HG03342 (cell line): Measurements from ENCODE around the gene PVALEF.

Experiments
- ATAC-seq: cut with Tn5 transposase; IDR thresholded peaks from one replicate; pipeline ENCODE4 v1.9.1; 2021; ENCODE audit warnings: mild to moderate bottlenecking, moderate library complexity; ENCODE audit not compliant: unreplicated experiment

Gene PVALEF

GRCh38 chr17:81160747-81161453 lies 4.4 kb upstream of the PVALEF start:
- no peak for ATAC-seq

GRCh38 chr17:81161536-81161935 lies 3.8 kb upstream of the PVALEF start:
- no peak for ATAC-seq

- no peak for ATAC-seq
Measured at GRCh38 chr17:81161972-81162371, 3.3 kb upstream of the PVALEF start.

DNA sequence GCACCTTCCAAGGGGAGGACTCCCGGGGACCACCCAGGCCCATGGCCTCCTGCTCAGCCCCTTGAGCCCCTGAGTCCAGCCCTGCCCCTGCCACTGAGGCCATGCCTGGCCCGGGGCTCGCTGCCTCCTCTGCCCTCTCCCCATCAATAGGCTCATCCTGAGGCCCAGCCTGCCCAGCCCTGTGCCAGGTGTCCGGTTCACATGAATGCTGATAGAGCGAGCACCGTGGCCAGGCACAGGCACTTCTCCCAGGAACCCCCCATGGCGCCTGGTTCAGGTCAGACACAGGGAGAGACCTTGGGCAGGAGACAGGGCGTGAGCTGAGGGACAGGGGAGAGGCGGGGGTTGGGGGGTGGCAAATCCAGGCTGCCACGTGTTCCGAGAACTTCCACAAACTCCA lies 2.8 kb upstream of the PVALEF start:
- ATAC-seq, result no peak

GRCh38 chr17:81163051-81163695 lies 2.1 kb upstream of the PVALEF start:
- no peak for ATAC-seq

GRCh38 chr17:81163703-81164370 lies 1.5 kb upstream of the PVALEF start:
- ATAC-seq, result no peak

DNA sequence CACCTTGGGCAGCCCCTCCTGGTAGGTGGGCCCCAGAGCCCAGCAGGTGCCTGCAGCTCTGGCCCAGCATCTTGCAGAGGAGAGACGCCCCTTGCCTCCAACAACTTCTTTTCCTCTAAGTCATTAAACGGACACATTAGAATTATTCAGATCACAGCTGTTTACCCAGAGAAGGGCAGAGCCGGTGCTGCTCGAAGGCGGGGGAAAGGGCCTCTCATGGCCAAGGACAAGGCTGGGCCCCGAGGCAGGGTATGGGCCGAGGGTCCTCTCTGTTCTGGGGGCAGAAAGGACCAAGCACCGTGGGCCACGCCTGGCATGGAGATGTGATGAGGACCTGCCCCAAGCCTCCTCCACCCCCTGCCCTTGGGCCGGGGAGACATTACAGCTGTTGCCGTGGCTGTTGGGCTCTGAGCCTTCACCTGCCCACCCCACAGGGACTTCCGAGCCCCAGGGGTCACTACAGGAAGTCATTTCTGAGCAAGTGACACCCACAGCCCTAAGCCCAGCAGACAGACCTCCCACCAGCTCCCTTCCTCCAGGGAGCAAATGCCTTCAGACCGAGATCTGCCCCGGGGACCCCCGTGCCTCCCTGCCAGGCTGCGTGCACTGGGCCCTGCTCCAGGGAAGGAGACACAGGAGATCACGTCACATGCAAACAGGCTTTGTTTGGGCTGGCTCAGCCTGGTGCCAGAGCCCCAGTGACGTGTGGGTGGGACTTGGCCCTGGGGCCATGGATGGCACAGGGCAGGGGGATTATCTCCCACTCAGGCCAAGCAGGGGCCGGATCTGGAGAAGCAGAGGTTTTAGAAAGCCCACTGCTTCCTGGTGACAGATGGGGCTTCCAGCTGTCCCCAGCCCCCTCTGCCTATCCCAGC lies 699 bp upstream of the PVALEF start:
- ATAC-seq, result no peak

DNA sequence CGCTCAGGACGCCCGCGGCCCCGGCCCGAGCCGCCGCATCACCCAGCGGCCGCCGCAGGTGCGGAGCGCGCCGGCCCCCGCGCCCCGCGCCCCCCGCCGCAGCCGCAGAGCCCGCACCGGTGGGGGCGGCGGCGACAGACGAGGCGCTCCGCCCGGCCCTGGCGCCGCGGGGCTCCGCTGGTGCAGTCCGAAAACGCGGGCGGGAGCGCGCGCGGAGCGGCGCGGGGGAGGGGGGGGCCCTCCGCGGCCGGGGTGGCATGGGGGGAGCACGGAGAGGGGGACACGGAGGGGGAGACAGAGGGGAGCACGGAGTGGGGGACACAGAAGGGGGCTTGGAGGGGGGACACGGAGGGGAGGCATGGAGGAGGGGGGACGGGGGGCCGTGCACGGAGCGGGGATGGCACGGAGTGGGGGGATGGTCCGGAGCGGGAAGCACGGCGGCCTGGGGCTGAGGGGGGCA lies 756 bp downstream of the PVALEF start, which contains the start of gene AATK:
Gene AATK (minus strand): TSS at position 189 of the 460 bp plus-strand sequence. CDS start 229 bp downstream, outside the sequence.
- no peak for ATAC-seq

DNA sequence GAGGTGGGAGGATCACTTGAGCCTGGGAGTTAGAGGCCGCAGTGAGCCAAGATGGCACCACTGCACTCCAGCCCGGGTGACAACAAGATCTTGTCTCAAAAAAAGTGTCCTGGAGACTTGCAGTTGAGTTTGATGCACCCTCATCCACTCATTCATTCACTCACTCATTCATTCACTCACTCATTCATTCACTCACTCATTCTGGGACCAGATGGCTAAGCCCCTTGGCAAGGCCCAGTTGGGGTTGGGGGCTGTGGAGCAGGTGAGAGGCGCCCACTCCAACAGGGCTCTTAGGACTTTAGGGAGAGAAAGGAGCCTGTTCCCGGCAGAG lies 1.9 kb downstream of the PVALEF start:
- no peak for ATAC-seq

- ATAC-seq, result no peak
Measured at GRCh38 chr17:81167638-81168037, 2.3 kb downstream of the PVALEF start.

- no peak for ATAC-seq
Measured at GRCh38 chr17:81169870-81170309, 4.6 kb downstream of the PVALEF start.

GRCh38 chr17:81170727-81171494 lies 5.6 kb downstream of the PVALEF start:
- ATAC-seq, result no peak

DNA sequence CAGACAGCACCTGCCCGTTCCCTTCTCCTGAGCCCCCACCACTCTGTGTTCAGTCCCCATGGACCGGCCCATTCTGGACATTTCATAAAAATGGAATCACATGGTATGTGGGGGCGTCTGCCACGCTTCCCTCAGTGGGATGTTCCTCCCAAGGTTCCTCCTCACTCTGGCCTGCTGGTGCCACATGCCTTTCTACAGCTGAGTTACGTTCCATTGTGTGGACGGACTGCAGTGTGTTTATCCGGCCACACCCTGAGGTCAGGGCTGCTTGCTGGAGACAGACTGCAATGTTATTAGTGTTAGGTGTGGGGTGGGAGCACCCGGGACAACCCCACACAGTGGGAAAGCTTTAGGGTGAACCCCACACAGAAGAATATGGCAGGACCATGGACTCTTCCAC lies 6.6 kb downstream of the PVALEF start:
- ATAC-seq, result no peak

- no peak for ATAC-seq
Measured at GRCh38 chr17:81173052-81173761, 7.9 kb downstream of the PVALEF start.

GRCh38 chr17:81173762-81174155 lies 8.5 kb downstream of the PVALEF start:
- no peak for ATAC-seq

GRCh38 chr17:81176666-81177065 lies 11.4 kb downstream of the PVALEF start:
- ATAC-seq, result no peak

DNA sequence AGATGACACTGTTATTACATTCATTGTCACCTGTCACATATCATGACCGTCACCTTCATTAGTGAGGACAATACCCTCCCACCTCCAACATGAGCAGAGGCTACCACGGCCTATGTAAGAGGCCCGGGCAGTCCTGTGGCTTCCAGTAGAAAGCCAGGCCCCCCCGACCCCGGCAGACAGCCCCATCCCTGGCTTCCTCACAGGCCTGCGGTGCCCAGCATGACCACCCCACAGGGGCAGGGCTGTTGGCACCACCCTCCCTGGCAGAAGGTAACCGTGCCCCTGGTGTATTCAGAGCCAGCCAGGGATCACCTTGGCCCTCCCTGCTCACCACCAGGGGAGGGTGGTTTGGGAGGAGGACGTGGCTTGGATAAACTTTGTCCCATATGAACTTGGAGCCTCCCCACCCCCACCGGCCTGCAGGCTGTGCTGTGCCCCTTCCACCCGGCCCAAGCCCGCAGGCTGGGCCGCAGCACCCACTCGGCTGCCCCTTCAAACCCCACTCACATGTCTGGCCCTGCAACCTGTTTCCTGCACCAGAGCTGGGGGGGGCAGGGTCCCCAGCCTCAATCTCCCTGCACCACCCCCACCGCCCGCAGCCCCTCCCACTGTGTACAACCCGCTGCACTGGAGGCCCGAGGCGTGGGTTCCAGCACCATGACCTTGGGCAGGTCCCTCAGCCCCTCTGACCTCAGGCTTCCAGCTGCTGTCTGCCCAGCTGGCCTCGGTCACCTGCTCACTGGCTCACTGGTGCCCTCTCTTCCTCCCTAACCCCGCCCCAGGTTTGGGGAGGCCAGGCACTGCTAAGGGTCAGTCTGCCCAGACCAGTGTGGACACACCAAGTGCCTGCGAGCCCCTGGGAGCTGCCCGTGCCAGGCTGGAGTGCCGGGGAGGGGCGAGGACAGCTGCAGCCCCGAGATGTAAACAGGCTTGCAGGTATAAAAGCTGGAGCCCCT lies 13.1 kb downstream of the PVALEF start:
- ATAC-seq, result no peak

GRCh38 chr17:81179220-81179619 lies 13.9 kb downstream of the PVALEF start:
- no peak for ATAC-seq

- no peak for ATAC-seq
Measured at GRCh38 chr17:81179861-81180260, 14.6 kb downstream of the PVALEF start.
